ENCODE results near the gene CASP10. TPM values are rescaled to one million over a fixed set of nuclear protein-coding genes. Genes with fewer than 3 reads are reported as not detected.

The CASP10 gene
- total and polyA plus RNA-seq, 2 of the 13 experiments (the other 11 are each of a cell fraction or from before 2014, with no cell fraction given): 22.2 to 23.8 TPM

- no peak for TF ChIP-seq AKNA (CRISPR knock-in tag; IDR thresholded peaks at IDR 0.05; ENCODE audit: borderline replicate concordance)
- peak; percentile 60; the same call in 1 of the 2 replicates for TF ChIP-seq ZNF350 (CRISPR knock-in tag; IDR thresholded peaks at IDR 0.05; ENCODE audit: borderline replicate concordance, low read depth)
- no peak for TF ChIP-seq NR2F6 (IDR thresholded peaks at IDR 0.05)
- peak; percentile 27; the same call in 1 of the 2 replicates for TF ChIP-seq NR2F6 (CRISPR knock-in tag; IDR thresholded peaks at IDR 0.05)
- TF ChIP-seq ZNF282 (IDR thresholded peaks at IDR 0.05; ENCODE audit: partially characterized antibody): no peak
- 0 out of 2 replicates have a peak, but pooled peaks have one; percentile 17 for TF ChIP-seq ZNF782 (CRISPR knock-in tag; IDR thresholded peaks at IDR 0.05; ENCODE audit: borderline replicate concordance)
- TF ChIP-seq SRSF4 (IDR thresholded peaks at IDR 0.05; ENCODE audit: low read depth, low read length, poor library complexity, severe bottlenecking): no peak
- peak; percentile 55 for TF ChIP-seq SAP130 (CRISPR knock-in tag; IDR thresholded peaks at IDR 0.05; ENCODE audit: low read depth)
- TF ChIP-seq HNF1B (CRISPR knock-in tag; IDR thresholded peaks at IDR 0.05): peak; percentile 88
- TF ChIP-seq THRA (CRISPR knock-in tag; IDR thresholded peaks at IDR 0.05; ENCODE audit: borderline replicate concordance): 0 out of 2 replicates have a peak, but pooled peaks have one; percentile 17
- 0 out of 2 replicates have a peak, but pooled peaks have one; percentile 67 for TF ChIP-seq ZNF501 (CRISPR knock-in tag; IDR thresholded peaks at IDR 0.05)
- TF ChIP-seq YY1 (IDR thresholded peaks at IDR 0.05; ENCODE audit: insufficient read depth, insufficient replicate concordance, low read depth, low read length): peak; percentile 33
- TF ChIP-seq MAZ (IDR thresholded peaks at IDR 0.05; ENCODE audit: borderline replicate concordance, low read depth, low read length): no peak
- TF ChIP-seq MAZ (CRISPR knock-in tag; IDR thresholded peaks at IDR 0.05; ENCODE audit: low read depth): 0 out of 2 replicates have a peak, but pooled peaks have one; percentile 28
- TF ChIP-seq ZNF687 (CRISPR knock-in tag; IDR thresholded peaks at IDR 0.05): peak; percentile 78
- TF ChIP-seq ZNF644 (CRISPR knock-in tag; IDR thresholded peaks at IDR 0.05; ENCODE audit: low read depth): peak; percentile 75
Observed at GRCh38 chr2:201260302-201260800, 77.4 kb downstream of the CASP10 start, which contains the start of gene CASP8 (continued).

Measured in HepG2 (cell line).